IMR-90 (cell line): ENCODE results near the gene COX10. TPM values are rescaled to one million over a fixed set of nuclear protein-coding genes. Genes with fewer than 3 reads are reported as not detected.
"Not testable (repeated sequence)": the region's sequence is repeated elsewhere in the genome, so short reads cannot be mapped to it uniquely, and the experiment has no call there.

Experiments used
- ATAC-seq: fragments of 200-7000 bp; cut with Tn5 transposase; 2 replicates; pipeline ENCODE4 v1.9.1; 2020; ENCODE audit warnings: low read depth, mild to moderate bottlenecking, moderate library complexity
- BruUV-seq: library from RNA; stranded (reverse); fragments of 400-500 nt; replicated peaks from 2 replicates; lab custom pipeline; 2021; lab: Mats Ljungman, UMichigan
- CTCF ChIA-PET: fragments of 300-600 bp; formaldehyde crosslinking; extraction: SDS; loops from one replicate; lab custom pipeline; 2021; ENCODE audit warnings: antibody characterized with exemption; lab: Yijun Ruan, JAX
- POLR2A ChIA-PET: fragments of 300-600 bp; sonication (Branson Sonifier 250); formaldehyde crosslinking; loops from one replicate; lab custom pipeline; 2022; ENCODE audit warnings: antibody characterized with exemption; ENCODE audit not compliant: unreplicated experiment; lab: Charles Lee
- DNase-seq: peaks from one replicate; pipeline ENCODE4 v3.0.0; 2013
- H2AFZ ChIP-seq: replicated peaks from 2 replicates; pipeline ENCODE3; 2013; ENCODE audit warnings: low read length, mild to moderate bottlenecking; ENCODE audit not compliant: poor library complexity
- H2AK5ac ChIP-seq: 2 replicates; pipeline ENCODE4 v1.6.1; 2013; ENCODE audit warnings: low read depth, low read length, inconsistent platforms
- H2AK9ac ChIP-seq: replicated peaks from 2 replicates; pipeline ENCODE3; 2013; ENCODE audit warnings: mild to moderate bottlenecking, low read depth, low read length, moderate library complexity; ENCODE audit not compliant: poor library complexity
- H2BK120ac ChIP-seq: 2 replicates; pipeline ENCODE4 v1.6.1; 2013; ENCODE audit warnings: low read depth, low read length, inconsistent platforms
- H2BK15ac ChIP-seq: 3 replicates; pipeline ENCODE4 v1.6.1; 2013; ENCODE audit warnings: low read depth, low read length, inconsistent platforms
- H2BK20ac ChIP-seq: 2 replicates; pipeline ENCODE4 v1.6.1; 2013; ENCODE audit warnings: low read depth, mild to moderate bottlenecking, inconsistent platforms, low read length, moderate library complexity
- H2BK5ac ChIP-seq: 2 replicates; pipeline ENCODE4 v1.6.1; 2013; ENCODE audit warnings: mild to moderate bottlenecking, low read depth, low read length, inconsistent platforms; ENCODE audit not compliant: poor library complexity, severe bottlenecking
- H3K14ac ChIP-seq: replicated peaks from 2 replicates; pipeline ENCODE4 v1.6.1; 2013; ENCODE audit warnings: low read depth, low read length, inconsistent platforms
- H3K18ac ChIP-seq: 2 replicates; pipeline ENCODE4 v1.6.1; 2013; ENCODE audit warnings: low read depth, low read length, control low read depth
- H3K23ac ChIP-seq: 2 replicates; pipeline ENCODE4 v1.6.1; 2013; ENCODE audit warnings: low read depth, low read length, inconsistent platforms
- H3K27ac ChIP-seq: 2 replicates; pipeline ENCODE4 v1.5.1; 2013; ENCODE audit warnings: mild to moderate bottlenecking, control low read depth, low read length; ENCODE audit not compliant: insufficient read depth
- H3K27me3 ChIP-seq: 2 replicates; pipeline ENCODE4 v1.6.1; 2013; ENCODE audit warnings: low read length; ENCODE audit not compliant: control insufficient read depth, insufficient read depth
- H3K36me3 ChIP-seq: 2 replicates; pipeline ENCODE4 v1.6.1; 2013; ENCODE audit warnings: low read length, mixed read lengths; ENCODE audit not compliant: control insufficient read depth, insufficient read depth
- H3K4ac ChIP-seq: 2 replicates; pipeline ENCODE4 v1.6.1; 2013; ENCODE audit warnings: low read depth, low read length, inconsistent platforms
- H3K4me1 ChIP-seq: 2 replicates; pipeline ENCODE4 v1.6.1; 2013; ENCODE audit warnings: low read length, mixed read lengths; ENCODE audit not compliant: control insufficient read depth, insufficient read depth
- H3K4me2 ChIP-seq: 2 replicates; pipeline ENCODE4 v1.6.1; 2013; ENCODE audit warnings: low read depth, mild to moderate bottlenecking, control low read depth, low read length, moderate library complexity
- H3K4me3 ChIP-seq: 2 replicates; pipeline ENCODE4 v1.5.1; 2013; ENCODE audit warnings: low read depth, mild to moderate bottlenecking, control low read depth, low read length, moderate library complexity; ENCODE audit not compliant: insufficient read depth
- H3K56ac ChIP-seq: 2 replicates; pipeline ENCODE4 v1.6.1; 2013; ENCODE audit warnings: low read length, inconsistent platforms; ENCODE audit not compliant: insufficient read depth; ENCODE audit errors: extremely low read depth
- H3K79me1 ChIP-seq, 2 experiments: 2 replicates each; pipeline ENCODE4 v1.6.1; 2013; ENCODE audit warnings: low read length in 2 of 2, inconsistent platforms in 1 of 2, low read depth in 1 of 2
- H3K9ac ChIP-seq: 2 replicates; pipeline ENCODE4 v1.6.1; 2013; ENCODE audit warnings: low read depth, low read length, control low read depth
- H3K9me1 ChIP-seq: 2 replicates; pipeline ENCODE4 v1.6.1; 2013; ENCODE audit warnings: low read length, inconsistent platforms; ENCODE audit not compliant: insufficient read depth
- H3K9me3 ChIP-seq: 2 replicates; pipeline ENCODE4 v1.6.1; 2013; ENCODE audit warnings: low read length; ENCODE audit not compliant: control insufficient read depth, insufficient read depth
- H4K20me1 ChIP-seq: 2 replicates; pipeline ENCODE4 v1.6.1; 2013; ENCODE audit warnings: low read length, inconsistent platforms; ENCODE audit not compliant: insufficient read depth
- H4K5ac ChIP-seq: 2 replicates; pipeline ENCODE4 v1.6.1; 2013; ENCODE audit warnings: mild to moderate bottlenecking, low read depth, low read length, control low read depth
- H4K8ac ChIP-seq, 2 experiments: 2 replicates each; pipeline ENCODE4 v1.6.1; 2013; ENCODE audit warnings: low read depth in 2 of 2, low read length in 2 of 2, control low read depth in 1 of 2, inconsistent platforms in 1 of 2
- H4K91ac ChIP-seq: 2 replicates; pipeline ENCODE4 v1.6.1; 2013; ENCODE audit warnings: low read depth, low read length, inconsistent platforms; ENCODE audit not compliant: insufficient read depth
- WGBS, 2 experiments: methylation state at CpG; one replicate each; pipeline versions ENCODE4 v1.1.5 to v1.1.7; 2013; ENCODE audit warnings: missing lambda C conversion rate in 2 of 2; ENCODE audit not compliant: insufficient read length in 1 of 2; ENCODE audit errors: extremely low coverage in 2 of 2; 5-methylcytosine and 5-hydroxymethylcytosine counted together
- dilution Hi-C: fragments of 300-500 bp; cut with HindIII; formaldehyde crosslinking; loops from one replicate; pipeline ENCODE4 v1.14.3; 2018; ENCODE audit warnings: low sequenced_read_pairs; ENCODE audit not compliant: unreplicated experiment
- in situ Hi-C: fragments of 300-500 bp; cut with MboI; formaldehyde crosslinking; loops from 3 replicates; pipeline ENCODE4 v1.14.3; 2019; ENCODE audit warnings: low sequenced_read_pairs, inconsistent platforms, mixed read lengths
- intact Hi-C: fragments of 100-400 bp; cut with micrococcal nuclease; formaldehyde crosslinking; loops from 2 replicates; pipeline ENCODE4 v1.10.0; 2022
- polyA plus RNA-seq, 3 experiments: library from polyadenylated mRNA; depleted of rRNA; stranded (reverse); fragments of >200 nt; gene quantifications; 2 replicates each; pipeline ENCODE4 v1.2.3, GENCODE V29; 2012; ENCODE audit warnings: low replicate concordance in 1 of 3
- total RNA-seq: library from RNA; depleted of rRNA; stranded (reverse); fragments of >200 nt; gene quantifications from 2 replicates; pipeline ENCODE4 v1.2.3, GENCODE V29; 2012

COX10 gene
- total and polyA plus RNA-seq, 2 of the 4 experiments (the other 2 are of a cell fraction), result 15.4 to 16.1 TPM

GRCh38 chr17:14167831-14168230 lies 98.5 kb downstream of the COX10 start:
- H3K4ac ChIP-seq, dilution Hi-C loops, H3K4me1 ChIP-seq, H3K14ac ChIP-seq, H2AK5ac ChIP-seq, intact Hi-C loops, BruUV-seq, H3K23ac ChIP-seq, H3K4me3 ChIP-seq, H4K91ac ChIP-seq, H3K4me2 ChIP-seq, H3K56ac ChIP-seq, H3K27ac ChIP-seq, H3K9ac ChIP-seq, H4K20me1 ChIP-seq, in situ Hi-C loops, H2AK9ac ChIP-seq, DNase-seq, H3K36me3 ChIP-seq, H2BK5ac ChIP-seq, H2BK20ac ChIP-seq, CTCF ChIA-PET, ATAC-seq, POLR2A ChIA-PET, H2BK120ac ChIP-seq, H3K18ac ChIP-seq, H3K27me3 ChIP-seq, H3K79me1 ChIP-seq, H4K8ac ChIP-seq, H4K5ac ChIP-seq, H2BK15ac ChIP-seq, H2AFZ ChIP-seq, H3K9me1 ChIP-seq: not testable (repeated sequence)
- no CpG with 5 or more reads among the region's 1 CpG for WGBS, 2 experiments
- H3K9me3 ChIP-seq, result peaks cover 14% of the 10 kb centered on the region
